HG02938 (cell line): ENCODE measurements around the gene MGA.

Experiments used
- ATAC-seq: cut with Tn5 transposase; IDR thresholded peaks from one replicate; pipeline ENCODE4 v1.9.1; 2021; ENCODE audit warnings: mild to moderate bottlenecking, moderate library complexity; ENCODE audit not compliant: unreplicated experiment

Gene MGA

GRCh38 chr15:41656188-41656587 lies 4.0 kb upstream of the MGA start:
- ATAC-seq, result no peak

GRCh38 chr15:41658689-41659088 lies 1.5 kb upstream of the MGA start:
- ATAC-seq, result no peak

GRCh38 chr15:41659190-41659589 lies 1.0 kb upstream of the MGA start:
- no peak for ATAC-seq

- ATAC-seq, result no peak
These were observed 360 bp upstream of the MGA start for GRCh38 chr15:41659855-41660234.

- ATAC-seq, result no peak
These were observed 893 bp downstream of the MGA start for GRCh38 chr15:41661078-41661517.

GRCh38 chr15:41661518-41662225 lies 1.5 kb downstream of the MGA start:
- no peak for ATAC-seq

GRCh38 chr15:41666353-41666920 lies 6.2 kb downstream of the MGA start:
- no peak for ATAC-seq

- no peak for ATAC-seq
These were observed 9.5 kb downstream of the MGA start for GRCh38 chr15:41669701-41670100.

GRCh38 chr15:41671656-41672648 lies 11.7 kb downstream of the MGA start:
- no peak for ATAC-seq

- no peak for ATAC-seq
These were observed 15.1 kb downstream of the MGA start for GRCh38 chr15:41675337-41675736.

GRCh38 chr15:41678742-41679141 lies 18.5 kb downstream of the MGA start:
- ATAC-seq, result no peak

- no peak for ATAC-seq
These were observed 23.8 kb downstream of the MGA start for GRCh38 chr15:41683955-41684354.

GRCh38 chr15:41688671-41689070 lies 28.5 kb downstream of the MGA start:
- no peak for ATAC-seq

GRCh38 chr15:41689083-41689482 lies 28.9 kb downstream of the MGA start:
- ATAC-seq, result no peak

GRCh38 chr15:41689834-41690233 lies 29.6 kb downstream of the MGA start:
- no peak for ATAC-seq

- ATAC-seq, result no peak
These were observed 30.4 kb downstream of the MGA start for GRCh38 chr15:41690636-41691035.

GRCh38 chr15:41691471-41691870 lies 31.3 kb downstream of the MGA start:
- ATAC-seq, result no peak

- ATAC-seq, result no peak
These were observed 31.8 kb downstream of the MGA start for GRCh38 chr15:41692049-41692448.

- no peak for ATAC-seq
These were observed 33.6 kb downstream of the MGA start for GRCh38 chr15:41693757-41694156.

- peak; percentile 85 for ATAC-seq
These were observed 35.7 kb downstream of the MGA start for GRCh38 chr15:41695750-41696436.

- no peak for ATAC-seq
These were observed 38.6 kb downstream of the MGA start for GRCh38 chr15:41698779-41699178.
